Non-pigmented ciliary epithelial cell (primary cell): ENCODE results near the gene GID4.

ENCODE experiments used
- DNase-seq: peaks from one replicate; pipeline ENCODE4 v3.0.0-alpha.2; 2010; ENCODE audit warnings: low read depth

Gene GID4

GRCh38 chr17:18102640-18103039 lies 63.4 kb downstream of the GID4 start:
- no peak for DNase-seq

GRCh38 chr17:18105027-18105426 lies 65.8 kb downstream of the GID4 start:
- DNase-seq: no peak

- no peak for DNase-seq
Measured at GRCh38 chr17:18105595-18105994, 66.4 kb downstream of the GID4 start.

- no peak for DNase-seq
Measured at GRCh38 chr17:18106211-18106610, 67.0 kb downstream of the GID4 start.

GRCh38 chr17:18107061-18107790 lies 68.0 kb downstream of the GID4 start:
- DNase-seq: no peak

- DNase-seq: no peak
Measured at GRCh38 chr17:18107971-18108370, 68.8 kb downstream of the GID4 start.

GRCh38 chr17:18108401-18109312 lies 69.4 kb downstream of the GID4 start, which contains the start of gene MYO15A:
Gene MYO15A, plus strand, starts transcription at chr17:18108756. Its CDS starts 10,045 bp downstream, at chr17:18118801.
- DNase-seq: no peak

GRCh38 chr17:18109935-18110485 lies 70.8 kb downstream of the GID4 start:
- DNase-seq: no peak

GRCh38 chr17:18110636-18111145 lies 71.5 kb downstream of the GID4 start:
- no peak for DNase-seq

- no peak for DNase-seq
Measured at GRCh38 chr17:18111330-18111971, 72.2 kb downstream of the GID4 start.

- DNase-seq: no peak
Measured at GRCh38 chr17:18115517-18115916, 76.3 kb downstream of the GID4 start.

- DNase-seq: no peak
Measured at GRCh38 chr17:18116078-18116477, 76.9 kb downstream of the GID4 start.

GRCh38 chr17:18117533-18117932 lies 78.3 kb downstream of the GID4 start:
- no peak for DNase-seq
